Testis (tissue), 2 donors: ENCODE measurements around the gene MX1.

Source experiments
- CTCF ChIP-seq, 3 experiments: fragments of 450-650 bp in 2 of 3; fragments of 200-600 bp in 1 of 3; sonication (generic) in 1 of 3; IDR thresholded peaks; one replicate each; pipeline ENCODE4 v1.5.1; 2016 to 2019; ENCODE audit warnings: antibody characterized with exemption in 3 of 3, mild to moderate bottlenecking in 2 of 3, moderate library complexity in 1 of 3
- POLR2A ChIP-seq: fragments of 450-650 bp; IDR thresholded peaks from one replicate; pipeline ENCODE4 v1.6.1; 2017; ENCODE audit warnings: antibody characterized with exemption, mild to moderate bottlenecking, moderate library complexity

- TF ChIP-seq CTCF (IDR thresholded peaks at IDR 0.05) = no peak
- no peak for TF ChIP-seq POLR2A
Observed at GRCh38 chr21:41387042-41387819, 38.8 kb upstream of the MX1 start.
